ENCODE measurements around the gene PRKG1. TPM values are rescaled to one million over a fixed set of nuclear protein-coding genes. Genes with fewer than 3 reads are reported as not detected.

The PRKG1 gene
- total RNA-seq, 1 experiment from 2014 or later: 7.4 TPM

DNA sequence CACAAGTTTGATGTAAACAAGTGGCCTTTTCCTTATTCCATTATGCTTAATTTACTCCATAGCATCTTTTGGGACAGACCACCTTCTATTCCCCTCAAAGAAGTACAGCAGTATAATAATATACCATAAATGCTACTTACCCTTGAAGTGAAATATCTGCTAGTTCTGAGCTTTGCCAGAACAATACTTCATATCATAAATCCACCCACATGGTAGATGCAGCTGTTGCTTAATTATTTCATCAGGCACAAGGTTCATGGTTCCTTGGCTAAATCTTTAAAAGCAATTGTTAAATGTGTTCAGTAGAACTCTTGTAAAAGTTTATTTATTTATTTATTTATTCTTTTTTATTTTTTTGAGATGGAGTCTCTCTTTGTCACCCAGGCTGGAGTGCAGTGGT is 592.2 kb downstream of the PRKG1 start:
- H3K79me2 ChIP-seq (ENCODE audit: low read length): no peaks in the 10 kb centered on the region
- 0 out of 2 replicates have a peak, but pooled peaks cover 4% of the 10 kb centered on the region for H3K9me2 ChIP-seq (replicated peaks; ENCODE audit: low read length)
- H3K27me3 ChIP-seq (ENCODE audit: low read length): no peaks in the 10 kb centered on the region
- ChIA-PET POLR2A (ENCODE audit: unreplicated experiment) (no interaction called here), CTCF (no interaction called here)
- H4K20me1 ChIP-seq (ENCODE audit: low read length): no peaks in the 10 kb centered on the region
- H3K9ac ChIP-seq (ENCODE audit: low read length): no peak overlapping the region
- no peak overlapping the region for H3K4me2 ChIP-seq (ENCODE audit: low read length)
- no peaks in the 10 kb centered on the region for H3K9me3 ChIP-seq (ENCODE audit: low read length)
- H3K4me3 ChIP-seq (ENCODE audit: low read length): no peak overlapping the region
- BruUV-seq (replicated peaks): no TSS peak
- no peak for TF ChIP-seq EZH2phosphoT487 (IDR thresholded peaks at IDR 0.05; ENCODE audit: borderline replicate concordance, low read length)
- TF ChIP-seq EZH2 (IDR thresholded peaks at IDR 0.05; ENCODE audit: low read length, unreplicated experiment): no peak
- no peaks in the 10 kb centered on the region for H3F3A ChIP-seq (ENCODE audit: low read length, unreplicated experiment)
- H2AFZ ChIP-seq (ENCODE audit: low read length): no peak overlapping the region
- intact Hi-C loops (cut with micrococcal nuclease): no loop called here
- peaks cover 13% of the 10 kb centered on the region for H3K4me1 ChIP-seq (ENCODE audit: insufficient read depth, low read length)
- DNase-seq: no peak
- H3K36me3 ChIP-seq (ENCODE audit: low read depth, low read length): no peaks in the 10 kb centered on the region
- no peak for ATAC-seq
- no peak overlapping the region for H3K27ac ChIP-seq (ENCODE audit: low read length)

DNA sequence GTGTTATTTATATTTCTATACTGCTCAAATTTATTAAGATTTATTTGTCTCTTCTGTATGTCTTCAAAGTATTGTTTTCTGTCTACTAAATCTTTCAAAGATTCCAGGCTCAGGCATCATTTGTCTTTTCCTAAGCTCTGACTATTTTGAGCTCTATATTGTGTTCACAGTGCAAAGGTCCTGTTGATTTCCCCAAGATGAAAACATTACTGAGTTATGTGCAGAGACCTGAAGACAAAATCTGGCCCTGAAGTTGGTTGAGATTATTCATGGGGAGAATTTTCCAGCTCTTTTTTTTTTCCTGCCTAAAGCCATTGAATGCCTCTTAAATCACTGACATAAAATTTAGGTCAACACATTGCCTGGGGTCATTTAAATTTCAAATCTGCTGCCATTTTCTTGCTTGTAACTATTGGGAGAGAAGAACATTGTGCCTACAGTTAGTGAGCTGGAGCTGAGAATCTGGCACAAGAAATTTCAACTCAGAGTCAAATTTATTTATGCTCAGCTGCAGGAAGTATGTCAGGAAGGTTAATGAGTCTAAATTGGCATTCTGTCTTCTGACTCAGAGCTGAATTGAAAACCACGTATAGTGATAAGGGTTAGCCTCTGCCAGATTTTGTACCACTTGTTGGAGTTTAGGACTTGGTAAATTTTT is 593.5 kb downstream of the PRKG1 start:
- intact Hi-C loops (cut with micrococcal nuclease): loop anchor here (2.0 kb wide), 1 partner anchor 17 kb away; no protein-coding TSS in a partner anchor
- TF ChIP-seq EZH2 (IDR thresholded peaks at IDR 0.05; ENCODE audit: low read length, unreplicated experiment) (no peak), EZH2phosphoT487 (IDR thresholded peaks at IDR 0.05; ENCODE audit: borderline replicate concordance, low read length) (no peak)
- TF ChIP-seq, protein P1, sequence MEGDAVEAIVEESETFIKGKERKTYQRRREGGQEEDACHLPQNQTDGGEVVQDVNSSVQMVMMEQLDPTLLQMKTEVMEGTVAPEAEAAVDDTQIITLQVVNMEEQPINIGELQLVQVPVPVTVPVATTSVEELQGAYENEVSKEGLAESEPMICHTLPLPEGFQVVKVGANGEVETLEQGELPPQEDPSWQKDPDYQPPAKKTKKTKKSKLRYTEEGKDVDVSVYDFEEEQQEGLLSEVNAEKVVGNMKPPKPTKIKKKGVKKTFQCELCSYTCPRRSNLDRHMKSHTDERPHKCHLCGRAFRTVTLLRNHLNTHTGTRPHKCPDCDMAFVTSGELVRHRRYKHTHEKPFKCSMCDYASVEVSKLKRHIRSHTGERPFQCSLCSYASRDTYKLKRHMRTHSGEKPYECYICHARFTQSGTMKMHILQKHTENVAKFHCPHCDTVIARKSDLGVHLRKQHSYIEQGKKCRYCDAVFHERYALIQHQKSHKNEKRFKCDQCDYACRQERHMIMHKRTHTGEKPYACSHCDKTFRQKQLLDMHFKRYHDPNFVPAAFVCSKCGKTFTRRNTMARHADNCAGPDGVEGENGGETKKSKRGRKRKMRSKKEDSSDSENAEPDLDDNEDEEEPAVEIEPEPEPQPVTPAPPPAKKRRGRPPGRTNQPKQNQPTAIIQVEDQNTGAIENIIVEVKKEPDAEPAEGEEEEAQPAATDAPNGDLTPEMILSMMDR (conservative IDR thresholded peaks at IDR 0.05; ENCODE audit: low read depth, low read length): no peak
- H3K27me3 ChIP-seq (ENCODE audit: low read length): no peaks in the 10 kb centered on the region
- no peak overlapping the region for H3K27ac ChIP-seq (ENCODE audit: low read length)
- H3K4me1 ChIP-seq (ENCODE audit: insufficient read depth, low read length): peaks cover 13% of the 10 kb centered on the region
- H4K20me1 ChIP-seq (ENCODE audit: low read length): no peaks in the 10 kb centered on the region
- no peaks in the 10 kb centered on the region for H3K36me3 ChIP-seq (ENCODE audit: low read depth, low read length)
- H3F3A ChIP-seq (ENCODE audit: low read length, unreplicated experiment): no peaks in the 10 kb centered on the region
- no TSS peak for BruUV-seq (replicated peaks)
- H3K79me2 ChIP-seq (ENCODE audit: low read length): no peaks in the 10 kb centered on the region
- H3K4me3 ChIP-seq (ENCODE audit: low read length): no peak overlapping the region
- ChIA-PET POLR2A (ENCODE audit: unreplicated experiment) (interaction anchor here (0.6 kb wide), 2 partner anchors 14 to 137 kb away, joined by 3 to 4 read pairs; no protein-coding TSS in a partner anchor), CTCF (interaction anchor here (0.6 to 0.8 kb wide), 2 partner anchors 41 to 674 kb away, joined by 4 to 7 read pairs; no protein-coding TSS in a partner anchor)
- peak; percentile 99 for ATAC-seq
- H3K9ac ChIP-seq (ENCODE audit: low read length): no peak overlapping the region
- H3K9me3 ChIP-seq (ENCODE audit: low read length): 0 out of 2 replicates have a peak, but pooled peaks cover 3% of the 10 kb centered on the region
- H3K9me2 ChIP-seq (replicated peaks; ENCODE audit: low read length): 0 out of 2 replicates have a peak, but pooled peaks cover 4% of the 10 kb centered on the region
- H3K4me2 ChIP-seq (ENCODE audit: low read length): peak overlapping the region; percentile 4
- H2AFZ ChIP-seq (ENCODE audit: low read length): no peak overlapping the region
- peak; percentile 91 for DNase-seq

DNA sequence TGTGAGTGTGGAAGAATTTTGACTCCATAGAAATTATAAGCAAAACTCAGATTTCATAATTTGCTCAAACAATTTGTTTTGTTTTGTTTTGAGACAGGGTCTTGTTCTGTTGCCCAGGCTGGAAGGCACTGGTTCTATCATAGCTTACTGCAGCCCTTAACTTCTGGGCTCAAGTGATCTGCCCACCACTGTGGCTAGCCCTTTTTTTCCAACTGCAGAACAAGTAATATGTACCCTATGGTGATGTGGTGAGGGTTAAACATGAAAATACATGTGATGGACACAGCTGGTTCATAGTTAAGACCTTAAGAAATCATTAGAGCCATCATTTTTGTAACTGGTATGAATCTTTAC is 594.0 kb downstream of the PRKG1 start:
- H3K79me2 ChIP-seq (ENCODE audit: low read length): no peaks in the 10 kb centered on the region
- no peaks in the 10 kb centered on the region for H3F3A ChIP-seq (ENCODE audit: low read length, unreplicated experiment)
- intact Hi-C loops (cut with micrococcal nuclease): loop anchor here (2.0 kb wide), 1 partner anchor 18 kb away; no protein-coding TSS in a partner anchor
- ATAC-seq (peak; percentile 53), DNase-seq (no peak)
- 0 out of 2 replicates have a peak, but pooled peaks cover 3% of the 10 kb centered on the region for H3K9me3 ChIP-seq (ENCODE audit: low read length)
- H3K4me1 ChIP-seq (ENCODE audit: insufficient read depth, low read length): peaks cover 13% of the 10 kb centered on the region
- TF ChIP-seq EZH2phosphoT487 (IDR thresholded peaks at IDR 0.05; ENCODE audit: borderline replicate concordance, low read length): no peak
- TF ChIP-seq, protein P1 (conservative IDR thresholded peaks at IDR 0.05; ENCODE audit: low read depth, low read length): no peak
- TF ChIP-seq EZH2 (IDR thresholded peaks at IDR 0.05; ENCODE audit: low read length, unreplicated experiment): no peak
- no peaks in the 10 kb centered on the region for H3K27me3 ChIP-seq (ENCODE audit: low read length)
- no peak overlapping the region for H2AFZ ChIP-seq (ENCODE audit: low read length)
- no peak overlapping the region for H3K4me3 ChIP-seq (ENCODE audit: low read length)
- no peak overlapping the region for H3K9ac ChIP-seq (ENCODE audit: low read length)
- ChIA-PET POLR2A (ENCODE audit: unreplicated experiment) (interaction anchor here (0.6 kb wide), 1 partner anchor 14 kb away, joined by 4 read pairs; no protein-coding TSS in a partner anchor), CTCF (no interaction called here)
- no peaks in the 10 kb centered on the region for H4K20me1 ChIP-seq (ENCODE audit: low read length)
- no peaks in the 10 kb centered on the region for H3K36me3 ChIP-seq (ENCODE audit: low read depth, low read length)
- no peak overlapping the region for H3K27ac ChIP-seq (ENCODE audit: low read length)
- H3K4me2 ChIP-seq (ENCODE audit: low read length): peak overlapping the region; percentile 4; the same call in 1 of the 2 replicates
- BruUV-seq (replicated peaks): no TSS peak
- H3K9me2 ChIP-seq (replicated peaks; ENCODE audit: low read length): 0 out of 2 replicates have a peak, but pooled peaks cover 4% of the 10 kb centered on the region
